Mammary epithelial cell (primary cell): Measurements from ENCODE around the gene ATG7.

Experiments used
- EZH2 ChIP-seq: IDR thresholded peaks from 2 replicates; pipeline ENCODE4 v1.6.1; 2012; ENCODE audit warnings: low read length, inconsistent platforms, borderline replicate concordance
- TF ChIP-seq, protein P1 (sequence below), 2 donors: IDR thresholded peaks in 1 of 2; conservative IDR thresholded peaks in 1 of 2; 2 replicates each; pipeline ENCODE4 v1.5.1; 2011 to 2012; ENCODE audit warnings: inconsistent platforms in 2 of 2, low read length in 2 of 2, mild to moderate bottlenecking in 2 of 2, control low read depth in 1 of 2, low read depth in 1 of 2; ENCODE audit not compliant: insufficient read depth in 1 of 2; ENCODE audit errors: extremely low read depth in 1 of 2

DNA sequence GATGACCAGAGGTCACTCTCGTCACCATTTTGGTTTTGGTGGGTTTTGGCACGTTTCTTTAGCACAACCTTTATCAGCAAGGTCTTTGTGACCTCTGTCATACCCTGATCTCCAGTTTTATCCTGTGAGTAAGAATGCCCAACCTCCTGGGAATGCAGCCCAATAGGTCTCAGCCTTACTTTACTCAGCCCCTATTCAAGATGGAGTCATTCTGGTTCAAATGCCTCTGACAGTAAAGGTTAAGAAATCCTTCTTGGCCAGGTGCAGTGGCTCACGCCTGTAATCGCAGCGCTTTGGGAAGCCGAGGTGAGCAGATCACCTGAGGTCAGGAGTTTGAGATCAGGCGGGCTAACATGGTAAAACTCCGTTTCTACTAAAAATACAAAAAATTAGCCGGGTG is 3.2 kb upstream of the ATG7 start:
- TF ChIP-seq, protein P1, sequence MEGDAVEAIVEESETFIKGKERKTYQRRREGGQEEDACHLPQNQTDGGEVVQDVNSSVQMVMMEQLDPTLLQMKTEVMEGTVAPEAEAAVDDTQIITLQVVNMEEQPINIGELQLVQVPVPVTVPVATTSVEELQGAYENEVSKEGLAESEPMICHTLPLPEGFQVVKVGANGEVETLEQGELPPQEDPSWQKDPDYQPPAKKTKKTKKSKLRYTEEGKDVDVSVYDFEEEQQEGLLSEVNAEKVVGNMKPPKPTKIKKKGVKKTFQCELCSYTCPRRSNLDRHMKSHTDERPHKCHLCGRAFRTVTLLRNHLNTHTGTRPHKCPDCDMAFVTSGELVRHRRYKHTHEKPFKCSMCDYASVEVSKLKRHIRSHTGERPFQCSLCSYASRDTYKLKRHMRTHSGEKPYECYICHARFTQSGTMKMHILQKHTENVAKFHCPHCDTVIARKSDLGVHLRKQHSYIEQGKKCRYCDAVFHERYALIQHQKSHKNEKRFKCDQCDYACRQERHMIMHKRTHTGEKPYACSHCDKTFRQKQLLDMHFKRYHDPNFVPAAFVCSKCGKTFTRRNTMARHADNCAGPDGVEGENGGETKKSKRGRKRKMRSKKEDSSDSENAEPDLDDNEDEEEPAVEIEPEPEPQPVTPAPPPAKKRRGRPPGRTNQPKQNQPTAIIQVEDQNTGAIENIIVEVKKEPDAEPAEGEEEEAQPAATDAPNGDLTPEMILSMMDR (conservative IDR thresholded peaks at IDR 0.05 in 1 of 2, IDR thresholded peaks at IDR 0.05 in 1 of 2; ENCODE audit: extremely low read depth in 1 of 2, insufficient read depth in 1 of 2, low read depth in 1 of 2, low read length in 2 of 2): no peak
- no peak for TF ChIP-seq EZH2
